ENCODE data around the gene UMAD1. TPM values are rescaled to one million over a fixed set of nuclear protein-coding genes. Genes with fewer than 3 reads are reported as not detected.

Gene UMAD1
- 10 to 100 TPM in 3 of 4 donors, 1 to 10 TPM in 1; 1.3 to 32.9 (median 15.3) TPM for total RNA-seq

DNA sequence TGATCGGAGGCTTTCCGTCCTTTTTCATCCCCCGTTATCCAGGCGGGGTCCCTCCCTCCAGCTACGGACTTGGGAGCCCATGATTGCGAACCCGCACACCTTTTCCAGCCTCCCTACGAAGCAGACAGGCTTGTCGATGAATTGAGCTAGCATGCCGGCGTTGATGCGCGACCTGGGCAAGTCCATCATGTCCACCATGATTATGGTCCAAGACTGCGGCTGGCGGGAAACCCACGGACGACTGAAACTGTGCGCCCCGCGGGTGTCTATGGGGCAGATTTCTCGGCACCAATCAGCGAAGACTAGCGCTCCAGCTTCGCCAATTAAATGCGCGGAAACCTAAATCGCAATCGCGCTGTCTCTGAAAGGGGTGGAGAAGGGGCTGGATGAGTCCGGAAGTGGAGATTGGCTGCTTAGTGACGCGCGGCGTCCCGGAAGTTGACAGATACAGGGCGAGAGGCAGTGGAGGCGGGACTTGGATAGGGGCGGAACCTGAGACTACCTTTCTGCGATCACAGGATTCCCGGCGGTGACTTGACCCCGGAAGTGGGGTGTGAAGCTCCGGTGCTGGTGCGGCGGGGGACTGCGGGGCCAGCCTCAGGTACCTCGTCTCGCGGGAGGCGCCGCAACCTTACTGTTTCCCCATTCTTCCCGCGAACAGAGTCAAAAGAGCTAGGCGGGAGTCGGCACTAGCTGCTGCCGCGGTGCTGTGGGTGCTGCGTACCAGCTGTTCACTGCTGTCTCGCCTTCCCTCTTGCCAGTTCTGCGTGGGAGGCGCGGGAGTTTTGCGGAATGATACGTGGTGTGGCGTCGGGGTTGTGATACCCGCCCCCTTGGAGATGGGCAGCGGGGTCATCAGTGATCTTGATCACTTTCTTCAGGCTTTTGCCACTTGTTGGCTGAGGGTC lies at the start of gene UMAD1:
TSS of gene UMAD1 (plus strand) at position 532 of the 908 bp plus-strand sequence. CDS start 32,620 bp downstream, outside the sequence.
- no peaks in the 10 kb centered on the region for H3K36me3 ChIP-seq
- intact Hi-C loops (cut with DNase I; ENCODE audit: low total_unique reads): no loop called here
- no peaks in the 10 kb centered on the region for H3K27me3 ChIP-seq
- H3K27ac ChIP-seq: peak within 1 kb of the TSS; percentile 88 to 89
- peak; percentile 69 to 80 for TF ChIP-seq POLR2A (IDR thresholded peaks at IDR 0.05)
- no peak for TF ChIP-seq CTCF (IDR thresholded peaks at IDR 0.05)
- peak; percentile 98 to 99 for DNase-seq
- no peaks in the 10 kb centered on the region for H3K9me3 ChIP-seq
- H3K4me1 ChIP-seq: no peaks in the 10 kb centered on the region
- peak within 1 kb of the TSS; percentile 63 to 87 for H3K4me3 ChIP-seq

GRCh38 chr7:7595451-7595850 lies 45.1 kb upstream of the UMAD1 start:
- no peaks in the 10 kb centered on the region for H3K9me3 ChIP-seq
- peak in 1 of 4 experiments; percentile 31 for TF ChIP-seq CTCF (IDR thresholded peaks at IDR 0.05)
- no peak for TF ChIP-seq POLR2A (IDR thresholded peaks at IDR 0.05)
- intact Hi-C loops (cut with DNase I; ENCODE audit: low total_unique reads): no loop called here
- no peak for DNase-seq
- no peaks in the 10 kb centered on the region for H3K27me3 ChIP-seq
- no peaks in the 10 kb centered on the region for H3K36me3 ChIP-seq
- H3K4me3 ChIP-seq: no peak overlapping the region
- no peak overlapping the region for H3K27ac ChIP-seq
- no peaks in the 10 kb centered on the region for H3K4me1 ChIP-seq

DNA sequence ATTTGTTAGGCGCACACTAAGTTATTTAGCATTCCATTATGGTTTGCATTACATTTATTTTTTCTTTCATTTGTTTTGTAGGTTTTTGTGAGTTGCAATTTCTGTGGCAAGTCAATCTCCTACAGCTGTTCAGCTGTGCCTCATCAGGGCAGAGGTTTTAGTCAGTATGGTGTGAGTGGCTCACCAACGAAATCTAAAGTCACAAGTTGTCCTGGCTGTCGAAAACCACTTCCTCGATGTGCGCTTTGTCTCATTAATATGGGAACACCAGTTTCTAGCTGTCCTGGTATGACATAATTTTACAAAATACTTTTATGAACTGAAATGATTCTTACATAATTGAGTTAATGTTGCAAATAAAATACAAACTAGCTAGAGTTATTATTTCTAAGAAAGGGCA lies 44.4 kb upstream of the UMAD1 start:
- TF ChIP-seq POLR2A (IDR thresholded peaks at IDR 0.05): no peak
- no peak for TF ChIP-seq CTCF (IDR thresholded peaks at IDR 0.05)
- no peak overlapping the region for H3K4me3 ChIP-seq
- H3K9me3 ChIP-seq: no peaks in the 10 kb centered on the region
- H3K27ac ChIP-seq: no peak overlapping the region
- no peaks in the 10 kb centered on the region for H3K36me3 ChIP-seq
- no peak for DNase-seq
- no peaks in the 10 kb centered on the region for H3K27me3 ChIP-seq
- intact Hi-C loops (cut with DNase I; ENCODE audit: low total_unique reads): no loop called here
- H3K4me1 ChIP-seq: no peaks in the 10 kb centered on the region

GRCh38 chr7:7607010-7607409 lies 33.5 kb upstream of the UMAD1 start:
- H3K4me3 ChIP-seq: no peak overlapping the region
- H3K9me3 ChIP-seq: no peaks in the 10 kb centered on the region
- intact Hi-C loops (cut with DNase I; ENCODE audit: low total_unique reads): no loop called here
- H3K4me1 ChIP-seq: no peaks in the 10 kb centered on the region
- H3K36me3 ChIP-seq: no peaks in the 10 kb centered on the region
- TF ChIP-seq CTCF (IDR thresholded peaks at IDR 0.05) (no peak), POLR2A (IDR thresholded peaks at IDR 0.05) (no peak)
- H3K27ac ChIP-seq: no peak overlapping the region
- DNase-seq: no peak
- no peaks in the 10 kb centered on the region for H3K27me3 ChIP-seq

DNA sequence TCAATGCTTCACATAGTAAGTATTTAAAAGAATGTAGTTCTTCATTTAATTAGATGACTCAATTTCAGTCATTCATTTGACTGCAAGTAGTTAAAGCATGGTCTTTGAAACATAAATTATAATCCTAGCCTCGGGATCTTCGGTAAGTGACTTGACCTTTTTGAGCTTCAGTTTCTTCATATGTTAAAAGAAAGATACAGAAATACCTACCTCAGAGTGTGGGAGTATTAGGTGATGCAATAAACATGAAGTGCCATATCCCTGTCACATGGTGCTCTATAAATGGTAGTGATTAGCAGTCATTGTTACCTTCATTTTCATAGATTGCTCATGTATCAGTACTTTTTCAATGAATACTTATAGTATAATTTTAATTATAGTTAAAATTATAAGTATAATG lies 31.2 kb upstream of the UMAD1 start:
- Histone ChIP-seq H3K36me3 (no peaks in the 10 kb centered on the region), H3K27me3 (no peaks in the 10 kb centered on the region), H3K4me1 (no peaks in the 10 kb centered on the region), H3K9me3 (no peaks in the 10 kb centered on the region), H3K27ac (no peak overlapping the region), H3K4me3 (no peak overlapping the region)
- TF ChIP-seq POLR2A (IDR thresholded peaks at IDR 0.05) (no peak), CTCF (IDR thresholded peaks at IDR 0.05) (no peak)
- DNase-seq: no peak
- intact Hi-C loops (cut with DNase I; ENCODE audit: low total_unique reads): no loop called here
